Heart right ventricle (tissue), 16 donors: ENCODE data around the gene TIMP4. TPM values are rescaled to one million over a fixed set of nuclear protein-coding genes. Genes with fewer than 3 reads are reported as not detected.

Source experiments
- ATAC-seq, 8 donors: fragments of 200-7000 bp; cut with Tn5 transposase; one replicate each; pipeline ENCODE4 v1.9.1; 2020; ENCODE audit warnings: mild to moderate bottlenecking in 8 of 8, moderate library complexity in 8 of 8, moderate number of reproducible peaks in 1 of 8
- DNase-seq, 2 donors: peaks; one replicate each; pipeline ENCODE4 v3.0.0-alpha.2; 2020
- H3K27ac ChIP-seq, 10 donors: fragments of 200-600 bp; sonication (generic) in 2 of 10; one replicate each; pipeline versions ENCODE4 v1.5.0 to v1.8.0; 2020 to 2022; ENCODE audit warnings: mild to moderate bottlenecking in 3 of 10
- H3K27me3 ChIP-seq, 7 donors: fragments of 200-600 bp; one replicate each; pipeline ENCODE4 v1.8.0; 2021 to 2022; ENCODE audit warnings: mild to moderate bottlenecking in 2 of 7
- H3K36me3 ChIP-seq, 9 donors: fragments of 200-600 bp; sonication (generic) in 1 of 9; one replicate each; pipeline versions ENCODE4 v1.5.0 to v1.8.0; 2020 to 2022; ENCODE audit warnings: mild to moderate bottlenecking in 2 of 9
- H3K4me1 ChIP-seq, 9 donors: fragments of 200-600 bp; sonication (generic) in 1 of 9; one replicate each; pipeline versions ENCODE4 v1.5.0 to v1.8.0; 2020 to 2022; ENCODE audit warnings: mild to moderate bottlenecking in 4 of 9
- H3K4me3 ChIP-seq, 10 donors: fragments of 200-600 bp; sonication (generic) in 2 of 10; one replicate each; pipeline versions ENCODE4 v1.5.0 to v1.8.0; 2020 to 2022; ENCODE audit warnings: mild to moderate bottlenecking in 7 of 10, moderate library complexity in 2 of 10
- H3K9me3 ChIP-seq, 11 donors: fragments of 200-600 bp in 10 of 11; sonication (generic) in 2 of 11; one replicate each; pipeline versions ENCODE4 v1.5.0 to v1.8.0; 2013 to 2022; ENCODE audit warnings: mild to moderate bottlenecking in 2 of 11, control low read depth in 1 of 11, moderate library complexity in 1 of 11
- WGBS, 2 donors: extraction: QIAGEN DNeasy Blood & Tissue Kit; methylation state at CpG; one replicate each; pipeline ENCODE4 v1.1.7; 2013; ENCODE audit warnings: inconsistent platforms in 1 of 2; 5-methylcytosine and 5-hydroxymethylcytosine counted together
- intact Hi-C, 10 donors: fragments of 100-400 bp; cut with DNase I; formaldehyde crosslinking; loops; one replicate each; pipeline versions ENCODE4 v1.11.1 to v1.14.2; 2022
- polyA plus RNA-seq, 2 donors: library from polyadenylated mRNA; stranded (reverse); fragments of 200-250 nt; gene quantifications; one replicate each; pipeline ENCODE4 v1.2.3, GENCODE V29; 2013
- total RNA-seq, 10 donors: library from RNA; stranded (reverse); fragmentation: NEBNext Ultra II Directional in 3 of 10; extraction: Animal tissue kit (Norgen Biotek cat#: 25700) in 3 of 10; gene quantifications; one replicate each; pipeline versions ENCODE4 v1.2.1 to v1.2.4, GENCODE V29; 2021 to 2023
- TF ChIP-seq, protein P1 (sequence below), 9 donors: fragments of 200-600 bp; sonication (generic) in 2 of 9; IDR thresholded peaks; one replicate each; pipeline versions ENCODE4 v1.5.0 to v1.8.0; 2021 to 2022; ENCODE audit warnings: antibody characterized with exemption in 9 of 9, mild to moderate bottlenecking in 5 of 9, moderate library complexity in 1 of 9
- donor health status: Arrhythmogenic right ventricular cardiomyopathy.
- donor health status: ischemic (EF 13 %, LVEDD 7.1; RV severe dilation, severe dysfunction).
- donor health status: healthy with polysubstance abuse.
- donor health status: DM: no; HTN: yes; CAD: no.
- donor health status: DM: no; HTN: no; CAD: no.
- donor health status: ischemic (EF 25% LVEDD 6.9; RV normal size, moderate dysfunction).
- donor health status: ischemic (EF 25% LVEDD 5.7; RV mildly dilated, moderate dysfunction).
- donor health status: healthy.
- donor health status: DM: yes; HTN: yes; CAD: no.
- donor health status: Ischemic cardiomyopathy.
- donor health status: ischemic (EF 35%, LVEDD 5.7; RV mildly dilated, moderate dysfunction).
- donor health status: nonischemic (EF 11% LVEDD 7.7; RV severe dilation, severe dysfunction).
- donor health status: DM: yes; HTN: yes; CAD: no.
- donor health status: PGD.
- donor health status: ischemic (EF 29% LVEDD 5.4; RV normal size, mild dysfunction).
- donor health status: nonischemic (EF 23%, LVEDD 6.1; RV moderate dilation, normal function).

Gene TIMP4
- total and polyA plus RNA-seq, 12 donors: 2.7 to 41.4 (median 8.0) TPM

GRCh38 chr3:12181301-12181700 is 22.6 kb upstream of the TIMP4 start:
- 96 to 99% methylated on average over 4 of the region's 4 CpGs for WGBS, 2 donors
- Histone ChIP-seq H3K36me3 (no peaks in the 10 kb centered on the region), H3K27me3 (no peaks in the 10 kb centered on the region), H3K4me1 (peaks cover 0 to 45% (median 34%) of the 10 kb centered on the region in 9 donors), H3K27ac (no peak overlapping the region), H3K4me3 (no peak overlapping the region), H3K9me3 (no peaks in the 10 kb centered on the region)
- DNase-seq (no peak), ATAC-seq (no peak)
- intact Hi-C loops: no loop called here
- TF ChIP-seq, protein P1, sequence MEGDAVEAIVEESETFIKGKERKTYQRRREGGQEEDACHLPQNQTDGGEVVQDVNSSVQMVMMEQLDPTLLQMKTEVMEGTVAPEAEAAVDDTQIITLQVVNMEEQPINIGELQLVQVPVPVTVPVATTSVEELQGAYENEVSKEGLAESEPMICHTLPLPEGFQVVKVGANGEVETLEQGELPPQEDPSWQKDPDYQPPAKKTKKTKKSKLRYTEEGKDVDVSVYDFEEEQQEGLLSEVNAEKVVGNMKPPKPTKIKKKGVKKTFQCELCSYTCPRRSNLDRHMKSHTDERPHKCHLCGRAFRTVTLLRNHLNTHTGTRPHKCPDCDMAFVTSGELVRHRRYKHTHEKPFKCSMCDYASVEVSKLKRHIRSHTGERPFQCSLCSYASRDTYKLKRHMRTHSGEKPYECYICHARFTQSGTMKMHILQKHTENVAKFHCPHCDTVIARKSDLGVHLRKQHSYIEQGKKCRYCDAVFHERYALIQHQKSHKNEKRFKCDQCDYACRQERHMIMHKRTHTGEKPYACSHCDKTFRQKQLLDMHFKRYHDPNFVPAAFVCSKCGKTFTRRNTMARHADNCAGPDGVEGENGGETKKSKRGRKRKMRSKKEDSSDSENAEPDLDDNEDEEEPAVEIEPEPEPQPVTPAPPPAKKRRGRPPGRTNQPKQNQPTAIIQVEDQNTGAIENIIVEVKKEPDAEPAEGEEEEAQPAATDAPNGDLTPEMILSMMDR (IDR thresholded peaks at IDR 0.05): no peak

- TF ChIP-seq, protein P1 (IDR thresholded peaks at IDR 0.05): no peak
- Histone ChIP-seq H3K27me3 (no peaks in the 10 kb centered on the region), H3K27ac (peak overlapping the region in 6 of 10 donors; percentile 5 to 62 (median 28)), H3K4me3 (no peak overlapping the region), H3K36me3 (no peaks in the 10 kb centered on the region), H3K4me1 (peaks cover 0 to 52% (median 40%) of the 10 kb centered on the region in 9 donors), H3K9me3 (no peaks in the 10 kb centered on the region)
- 85 to 94% methylated on average over 5 of the region's 5 CpGs for WGBS, 2 donors
- DNase-seq (no peak), ATAC-seq (no peak)
- intact Hi-C loops: no loop called here
Measured at GRCh38 chr3:12180631-12181030, 21.9 kb upstream of the TIMP4 start.

DNA sequence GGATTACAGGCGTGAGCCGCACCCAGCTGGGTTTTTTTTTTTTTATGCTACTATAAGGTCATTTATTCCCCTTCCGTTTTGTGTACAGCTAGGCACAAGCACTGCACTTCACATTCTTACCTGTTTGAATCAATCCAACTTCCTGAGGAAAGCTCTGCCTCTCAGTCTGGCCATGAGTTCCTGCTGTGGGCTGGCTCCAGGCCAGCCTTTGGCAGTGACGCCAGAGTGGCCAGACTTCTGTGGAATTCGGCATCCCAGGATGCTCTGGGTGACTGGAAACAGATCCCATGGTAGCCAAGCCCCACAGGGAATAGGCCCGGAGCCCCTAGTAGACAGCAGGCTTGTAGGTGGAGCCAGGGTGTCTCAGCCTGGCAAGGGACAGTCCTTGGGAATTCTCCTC is 21.5 kb upstream of the TIMP4 start:
- Histone ChIP-seq H3K4me3 (no peak overlapping the region), H3K4me1 (peaks cover 0 to 56% (median 44%) of the 10 kb centered on the region in 9 donors), H3K27ac (peak overlapping the region in 6 of 10 donors; percentile 5 to 62 (median 28)), H3K36me3 (no peaks in the 10 kb centered on the region), H3K9me3 (no peaks in the 10 kb centered on the region), H3K27me3 (no peaks in the 10 kb centered on the region)
- TF ChIP-seq, protein P1 (IDR thresholded peaks at IDR 0.05): no peak
- DNase-seq (peak; percentile 44 to 62), ATAC-seq (peak; percentile 30 to 76 (median 66))
- WGBS, 2 donors: 39 to 42% methylated on average over 6 of the region's 6 CpGs
- intact Hi-C loops: no loop called here

- TF ChIP-seq, protein P1 (IDR thresholded peaks at IDR 0.05): no peak
- intact Hi-C loops: loop anchor here in 9 of 10 donors (5.0 kb wide), 5 partner anchors 42 to 303 kb away; partner anchors contain the start of genes TSEN2 (in 5 of the 9) and PPARG (in 1 of the 9)
- ATAC-seq: no peak
- H3K4me3 ChIP-seq: no peak overlapping the region
- H3K9me3 ChIP-seq: no peaks in the 10 kb centered on the region
- no peaks in the 10 kb centered on the region for H3K27me3 ChIP-seq
- H3K36me3 ChIP-seq: no peaks in the 10 kb centered on the region
- WGBS, 2 donors: 98 to 100% methylated on average over 1 of the region's 1 CpG
- no peak for DNase-seq
- peak overlapping the region in 3 of 10 donors; percentile 20 to 62 (median 56) for H3K27ac ChIP-seq
- H3K4me1 ChIP-seq: peaks cover 0 to 57% (median 45%) of the 10 kb centered on the region in 9 donors
Measured at GRCh38 chr3:12179441-12179840, 20.7 kb upstream of the TIMP4 start.
